A549 (cell line): Measurements from ENCODE around the gene TPH1.

Source experiments
- CEBPB ChIP-seq, 2 experiments: fragments of >200 bp in 1 of 2; sonication (Bioruptor Twin) in 1 of 2; formaldehyde crosslinking in 1 of 2; IDR thresholded peaks; 2 replicates each; pipeline ENCODE4 v1.6.1; 2012 to 2016
- TF ChIP-seq, protein P1 (sequence below): fragments of 200-600 bp; sonication (generic); IDR thresholded peaks from 2 replicates; pipeline ENCODE4 v1.6.1; 2016; ENCODE audit warnings: antibody characterized with exemption, mild to moderate bottlenecking, moderate library complexity
- TF ChIP-seq, protein P2 (sequence below): fragments of >200 bp; sonication (Bioruptor Twin); formaldehyde crosslinking; IDR thresholded peaks from 3 replicates; pipeline ENCODE4 v1.5.1; 2016

DNA sequence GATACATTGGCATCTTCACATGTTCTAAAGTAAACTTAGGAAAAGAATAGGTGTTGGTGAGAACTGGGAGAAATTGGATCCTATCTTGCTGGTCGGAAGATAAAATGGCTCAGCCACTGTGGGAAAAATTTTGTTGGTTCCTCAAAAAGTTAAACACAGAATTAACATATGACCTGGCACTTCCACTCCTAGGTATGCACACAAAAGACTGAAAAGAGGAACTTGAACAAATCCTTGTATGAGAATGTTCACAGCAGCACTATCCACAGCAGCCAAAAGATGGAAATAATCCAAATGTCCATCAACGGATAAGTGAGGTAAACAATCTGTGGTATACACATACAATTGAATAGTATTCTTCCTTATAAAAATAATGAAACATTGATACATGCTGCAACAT, 4.8 kb upstream of the TPH1 start:
- TF ChIP-seq, protein P1, sequence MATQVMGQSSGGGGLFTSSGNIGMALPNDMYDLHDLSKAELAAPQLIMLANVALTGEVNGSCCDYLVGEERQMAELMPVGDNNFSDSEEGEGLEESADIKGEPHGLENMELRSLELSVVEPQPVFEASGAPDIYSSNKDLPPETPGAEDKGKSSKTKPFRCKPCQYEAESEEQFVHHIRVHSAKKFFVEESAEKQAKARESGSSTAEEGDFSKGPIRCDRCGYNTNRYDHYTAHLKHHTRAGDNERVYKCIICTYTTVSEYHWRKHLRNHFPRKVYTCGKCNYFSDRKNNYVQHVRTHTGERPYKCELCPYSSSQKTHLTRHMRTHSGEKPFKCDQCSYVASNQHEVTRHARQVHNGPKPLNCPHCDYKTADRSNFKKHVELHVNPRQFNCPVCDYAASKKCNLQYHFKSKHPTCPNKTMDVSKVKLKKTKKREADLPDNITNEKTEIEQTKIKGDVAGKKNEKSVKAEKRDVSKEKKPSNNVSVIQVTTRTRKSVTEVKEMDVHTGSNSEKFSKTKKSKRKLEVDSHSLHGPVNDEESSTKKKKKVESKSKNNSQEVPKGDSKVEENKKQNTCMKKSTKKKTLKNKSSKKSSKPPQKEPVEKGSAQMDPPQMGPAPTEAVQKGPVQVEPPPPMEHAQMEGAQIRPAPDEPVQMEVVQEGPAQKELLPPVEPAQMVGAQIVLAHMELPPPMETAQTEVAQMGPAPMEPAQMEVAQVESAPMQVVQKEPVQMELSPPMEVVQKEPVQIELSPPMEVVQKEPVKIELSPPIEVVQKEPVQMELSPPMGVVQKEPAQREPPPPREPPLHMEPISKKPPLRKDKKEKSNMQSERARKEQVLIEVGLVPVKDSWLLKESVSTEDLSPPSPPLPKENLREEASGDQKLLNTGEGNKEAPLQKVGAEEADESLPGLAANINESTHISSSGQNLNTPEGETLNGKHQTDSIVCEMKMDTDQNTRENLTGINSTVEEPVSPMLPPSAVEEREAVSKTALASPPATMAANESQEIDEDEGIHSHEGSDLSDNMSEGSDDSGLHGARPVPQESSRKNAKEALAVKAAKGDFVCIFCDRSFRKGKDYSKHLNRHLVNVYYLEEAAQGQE = no peak
- TF ChIP-seq CEBPB (IDR thresholded peaks at IDR 0.05) = no peak
- TF ChIP-seq, protein P2, sequence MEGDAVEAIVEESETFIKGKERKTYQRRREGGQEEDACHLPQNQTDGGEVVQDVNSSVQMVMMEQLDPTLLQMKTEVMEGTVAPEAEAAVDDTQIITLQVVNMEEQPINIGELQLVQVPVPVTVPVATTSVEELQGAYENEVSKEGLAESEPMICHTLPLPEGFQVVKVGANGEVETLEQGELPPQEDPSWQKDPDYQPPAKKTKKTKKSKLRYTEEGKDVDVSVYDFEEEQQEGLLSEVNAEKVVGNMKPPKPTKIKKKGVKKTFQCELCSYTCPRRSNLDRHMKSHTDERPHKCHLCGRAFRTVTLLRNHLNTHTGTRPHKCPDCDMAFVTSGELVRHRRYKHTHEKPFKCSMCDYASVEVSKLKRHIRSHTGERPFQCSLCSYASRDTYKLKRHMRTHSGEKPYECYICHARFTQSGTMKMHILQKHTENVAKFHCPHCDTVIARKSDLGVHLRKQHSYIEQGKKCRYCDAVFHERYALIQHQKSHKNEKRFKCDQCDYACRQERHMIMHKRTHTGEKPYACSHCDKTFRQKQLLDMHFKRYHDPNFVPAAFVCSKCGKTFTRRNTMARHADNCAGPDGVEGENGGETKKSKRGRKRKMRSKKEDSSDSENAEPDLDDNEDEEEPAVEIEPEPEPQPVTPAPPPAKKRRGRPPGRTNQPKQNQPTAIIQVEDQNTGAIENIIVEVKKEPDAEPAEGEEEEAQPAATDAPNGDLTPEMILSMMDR = no peak
